OCI-M2 (cell line): ENCODE results near the gene HSPA12A.

Experiments used
- DNase-seq: peaks from one replicate; lab custom pipeline; 2025; ENCODE audit not compliant: unreplicated experiment; lab: John Stamatoyannopoulos, UW

The HSPA12A gene, protein sequence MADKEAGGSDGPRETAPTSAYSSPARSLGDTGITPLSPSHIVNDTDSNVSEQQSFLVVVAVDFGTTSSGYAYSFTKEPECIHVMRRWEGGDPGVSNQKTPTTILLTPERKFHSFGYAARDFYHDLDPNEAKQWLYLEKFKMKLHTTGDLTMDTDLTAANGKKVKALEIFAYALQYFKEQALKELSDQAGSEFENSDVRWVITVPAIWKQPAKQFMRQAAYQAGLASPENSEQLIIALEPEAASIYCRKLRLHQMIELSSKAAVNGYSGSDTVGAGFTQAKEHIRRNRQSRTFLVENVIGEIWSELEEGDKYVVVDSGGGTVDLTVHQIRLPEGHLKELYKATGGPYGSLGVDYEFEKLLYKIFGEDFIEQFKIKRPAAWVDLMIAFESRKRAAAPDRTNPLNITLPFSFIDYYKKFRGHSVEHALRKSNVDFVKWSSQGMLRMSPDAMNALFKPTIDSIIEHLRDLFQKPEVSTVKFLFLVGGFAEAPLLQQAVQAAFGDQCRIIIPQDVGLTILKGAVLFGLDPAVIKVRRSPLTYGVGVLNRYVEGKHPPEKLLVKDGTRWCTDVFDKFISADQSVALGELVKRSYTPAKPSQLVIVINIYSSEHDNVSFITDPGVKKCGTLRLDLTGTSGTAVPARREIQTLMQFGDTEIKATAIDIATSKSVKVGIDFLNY

DNA sequence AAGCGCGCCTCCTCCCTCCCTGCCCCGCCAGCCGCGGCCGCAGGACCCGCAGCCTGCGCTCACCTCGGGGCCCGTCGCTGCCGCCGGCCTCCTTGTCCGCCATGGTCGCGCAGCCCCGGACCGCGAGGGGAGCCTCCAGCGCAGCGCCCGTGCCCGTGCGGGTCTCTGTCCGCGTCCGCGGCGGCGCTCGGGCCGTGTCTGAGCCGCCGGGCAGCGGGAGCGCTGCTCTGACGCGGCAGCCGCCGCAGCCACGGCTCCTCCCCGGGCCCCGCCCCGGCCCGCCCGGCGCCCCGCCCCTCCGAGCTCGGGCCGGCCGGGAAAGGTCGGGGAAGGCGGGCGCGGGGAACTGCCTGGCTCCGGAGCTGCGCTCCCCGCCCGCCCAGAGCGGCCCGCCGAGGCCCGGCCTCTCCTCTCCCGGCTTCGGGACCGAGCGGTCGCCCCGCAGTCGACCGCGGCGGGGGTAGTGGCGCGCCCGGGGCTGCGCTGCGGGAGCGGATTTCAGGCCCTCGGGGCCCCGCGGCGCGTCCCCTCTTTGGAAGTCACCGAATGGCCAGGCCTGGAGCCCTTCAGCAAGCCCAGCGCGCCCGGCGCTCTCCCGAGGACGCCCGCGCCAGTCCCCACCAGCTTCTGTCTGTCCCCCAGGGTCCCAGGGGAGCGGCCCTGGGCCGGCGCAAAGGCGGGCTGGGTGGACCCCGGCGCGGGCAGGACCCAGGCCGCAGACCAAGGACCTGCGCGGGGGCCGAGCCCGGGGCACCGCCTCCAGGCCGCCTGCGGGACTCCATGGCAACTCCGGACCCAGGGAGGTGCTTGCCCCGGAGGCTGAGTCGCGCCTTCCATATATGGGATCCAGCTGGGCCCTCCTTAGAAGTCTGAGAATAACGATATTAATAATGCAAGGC, at the start of gene HSPA12A:
Gene HSPA12A, minus strand, starts transcription at position 200 of the 899 bp plus-strand sequence. Its CDS starts 97 bp downstream, at position 103.
- DNase-seq = no peak

DNA sequence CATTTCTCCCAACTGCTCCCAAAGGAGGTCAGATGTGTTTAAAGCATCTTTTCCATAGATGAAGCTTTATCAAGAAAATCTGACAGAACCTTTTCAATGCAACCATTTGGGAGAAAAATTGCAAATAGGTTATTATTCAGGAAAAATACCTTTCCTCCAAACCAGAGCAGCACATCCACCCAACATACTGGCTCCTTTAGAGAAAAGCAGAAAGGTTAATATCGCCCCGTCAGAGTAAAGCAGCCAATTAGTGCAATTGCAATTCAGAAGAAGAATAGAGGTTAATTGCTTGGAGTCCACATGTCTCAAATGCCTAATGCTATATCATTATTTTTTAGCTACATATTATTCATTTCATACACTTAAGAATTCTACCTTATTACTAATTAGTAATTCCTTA, 48.9 kb upstream of the HSPA12A start:
- DNase-seq = no peak

DNA sequence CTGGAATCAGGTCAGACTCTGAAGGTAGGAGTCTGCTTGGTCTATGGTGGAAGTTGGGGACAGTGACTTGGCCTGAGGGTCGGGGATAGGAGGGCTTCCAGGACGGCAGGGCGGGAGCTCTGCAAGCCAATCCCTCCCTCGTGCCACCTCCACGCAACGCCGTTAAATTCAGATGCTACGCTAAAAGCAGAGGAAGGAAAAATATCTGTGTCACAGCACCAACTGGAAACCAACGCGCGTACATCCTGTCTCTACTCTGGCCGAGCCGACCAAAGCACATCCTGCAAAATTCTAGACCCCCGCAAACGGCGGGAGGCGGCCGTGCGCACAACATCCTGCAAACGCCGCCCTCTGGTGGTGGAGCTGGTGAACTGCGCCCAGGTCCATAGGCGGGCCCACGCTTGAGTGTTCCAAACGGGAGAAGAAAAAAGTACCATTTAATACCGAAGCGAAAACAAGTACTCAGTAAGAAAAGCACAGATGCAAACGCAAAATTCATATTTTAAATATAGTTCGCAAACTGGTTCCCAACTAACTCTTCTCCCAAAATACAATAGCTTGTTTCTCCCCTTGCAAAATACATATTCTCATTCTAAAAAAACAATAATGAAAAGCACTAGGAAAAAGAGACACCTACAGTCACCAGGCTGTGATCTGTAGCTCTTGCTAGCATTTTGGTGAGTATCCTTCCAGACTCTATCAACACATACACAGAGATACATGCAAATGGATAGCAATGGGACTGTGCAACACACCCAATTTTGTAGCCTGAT, 45.7 kb upstream of the HSPA12A start:
- DNase-seq = no peak

DNA sequence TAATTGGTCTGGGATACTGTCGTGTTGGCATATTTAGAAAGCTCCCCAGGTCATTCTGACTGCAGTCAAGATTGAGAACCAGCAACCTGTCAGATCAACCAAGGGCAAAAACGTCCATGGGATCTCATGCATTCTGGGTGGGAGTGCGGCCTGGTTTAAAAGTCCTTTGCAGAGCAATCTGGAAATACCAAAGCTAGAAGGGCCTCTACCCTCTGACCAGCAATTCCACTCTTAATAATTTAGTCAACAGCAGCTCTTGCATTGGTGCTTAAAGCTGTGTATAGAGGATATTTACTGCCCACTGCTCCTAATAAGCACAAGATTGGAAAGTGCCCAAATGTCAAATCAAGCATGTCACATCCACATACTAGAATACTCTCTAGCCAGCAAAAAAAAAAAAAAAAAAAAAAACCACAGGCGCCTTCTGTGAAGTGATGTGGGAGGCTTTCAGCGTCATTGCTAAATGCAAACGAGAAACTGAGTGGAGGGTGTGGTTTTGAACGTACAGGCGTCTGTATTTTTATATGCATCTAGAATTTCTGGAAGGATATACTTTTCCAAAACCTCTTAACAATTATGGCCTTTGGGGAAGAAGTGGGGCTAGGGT, 44.8 kb upstream of the HSPA12A start:
- DNase-seq = no peak

DNA sequence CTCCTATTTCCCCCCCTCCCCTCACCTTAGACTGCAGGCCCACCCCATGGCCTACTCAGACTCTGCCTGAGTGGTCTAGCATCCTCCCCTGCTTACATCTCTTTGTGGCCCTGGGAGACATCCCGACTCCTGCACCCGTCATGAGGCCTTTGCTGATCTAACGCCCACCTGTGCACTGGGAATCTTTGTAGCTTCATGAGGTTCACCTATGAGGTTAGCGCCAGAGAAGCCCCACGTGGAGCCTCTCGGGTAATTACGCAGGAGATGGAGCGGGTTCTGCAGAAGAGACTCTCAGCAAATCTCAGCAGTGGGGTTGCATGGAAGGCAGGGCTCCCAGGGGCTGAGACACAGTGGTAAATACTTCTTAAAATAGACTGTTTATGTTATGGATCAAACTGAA, 43.5 kb upstream of the HSPA12A start:
- DNase-seq = no peak

DNA sequence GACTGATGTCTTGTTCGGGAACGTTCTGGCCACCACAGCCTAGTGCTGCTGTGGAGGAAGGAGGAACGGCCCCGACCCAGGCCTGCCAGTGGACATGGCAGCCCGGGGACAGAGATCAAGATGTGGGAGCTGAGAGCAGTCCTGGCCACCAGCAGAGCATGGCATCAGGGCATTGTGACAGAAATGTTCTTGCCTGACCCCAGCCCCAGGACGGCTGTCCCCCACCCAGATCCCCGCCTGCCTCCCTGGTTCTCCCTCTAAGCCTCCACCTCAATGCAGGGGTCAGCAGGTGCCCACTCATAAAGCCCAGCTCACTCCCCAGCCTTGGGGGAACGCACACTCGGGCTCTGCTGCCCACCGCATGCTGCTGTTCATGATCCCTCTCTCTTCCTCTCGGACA, 42.9 kb upstream of the HSPA12A start:
- DNase-seq = no peak

DNA sequence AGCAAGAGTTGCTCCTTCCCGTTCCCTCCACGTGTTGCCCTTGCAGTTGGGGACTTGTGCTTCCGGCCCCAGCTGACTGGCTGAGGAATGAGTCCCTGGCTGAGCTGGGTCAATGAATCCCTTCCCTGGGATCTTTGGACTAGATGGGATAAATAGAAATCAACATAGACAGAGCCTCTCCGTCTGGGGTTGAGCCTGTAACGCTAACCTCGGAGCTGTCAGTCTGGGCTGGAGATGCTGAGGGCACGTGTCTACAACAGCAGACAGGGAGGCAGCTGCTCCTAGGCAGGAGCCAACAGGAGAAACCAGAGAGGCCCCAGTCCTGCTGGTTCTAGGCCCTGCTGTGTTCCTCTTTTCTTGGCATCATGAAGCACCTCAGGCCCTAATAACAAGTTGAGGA, 42.3 kb upstream of the HSPA12A start:
- no peak for DNase-seq

DNA sequence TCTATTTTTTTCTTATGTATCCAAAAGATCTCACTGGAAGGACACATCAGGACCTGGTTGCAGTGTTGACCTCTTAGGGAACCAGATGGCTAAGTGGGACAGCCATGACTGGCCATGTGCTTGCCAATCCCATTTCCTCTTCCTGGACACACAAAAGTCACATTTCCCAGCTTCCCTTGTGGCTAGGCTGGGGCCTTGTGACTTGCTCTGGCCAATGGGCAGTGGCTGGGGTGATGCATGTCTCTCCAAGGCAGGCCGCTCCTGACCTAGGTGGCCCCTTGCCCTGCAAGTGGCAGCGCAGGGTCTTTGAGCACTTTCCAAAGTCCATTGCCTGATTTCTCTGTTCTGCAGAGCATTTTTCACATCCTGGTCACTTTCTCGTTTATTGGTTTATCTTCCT, 41.7 kb upstream of the HSPA12A start:
- no peak for DNase-seq

DNA sequence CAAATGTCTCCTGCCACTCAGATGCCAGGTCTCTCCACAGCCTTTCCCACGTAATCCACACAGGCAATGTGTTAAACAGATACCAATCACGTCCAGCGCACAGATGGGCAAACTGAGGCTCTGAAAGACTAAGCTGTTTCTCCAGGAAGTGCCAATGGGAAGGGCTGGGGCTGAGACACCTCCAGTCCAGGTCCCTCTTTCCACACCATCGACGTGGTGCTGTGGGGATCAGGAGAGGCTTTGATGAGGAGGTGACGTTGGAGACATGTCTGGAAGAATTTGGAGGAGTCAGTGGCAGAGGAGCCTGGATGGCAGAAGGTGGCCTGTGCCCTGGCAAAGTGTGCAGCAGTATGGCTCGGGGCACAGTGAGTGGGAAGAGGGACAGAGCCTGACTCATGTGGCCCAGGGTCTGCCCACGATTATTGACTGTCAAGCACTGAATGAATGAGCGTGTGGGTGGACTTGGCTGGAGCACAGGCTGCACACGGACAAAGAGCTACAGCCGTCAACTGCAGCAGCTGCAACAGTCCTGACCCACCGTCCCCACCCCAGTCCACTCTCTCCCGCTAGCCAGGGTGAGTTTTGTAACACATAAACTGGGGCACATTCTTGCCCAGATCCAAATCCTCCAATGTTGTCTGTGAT, 40.8 kb upstream of the HSPA12A start:
- no peak for DNase-seq

DNA sequence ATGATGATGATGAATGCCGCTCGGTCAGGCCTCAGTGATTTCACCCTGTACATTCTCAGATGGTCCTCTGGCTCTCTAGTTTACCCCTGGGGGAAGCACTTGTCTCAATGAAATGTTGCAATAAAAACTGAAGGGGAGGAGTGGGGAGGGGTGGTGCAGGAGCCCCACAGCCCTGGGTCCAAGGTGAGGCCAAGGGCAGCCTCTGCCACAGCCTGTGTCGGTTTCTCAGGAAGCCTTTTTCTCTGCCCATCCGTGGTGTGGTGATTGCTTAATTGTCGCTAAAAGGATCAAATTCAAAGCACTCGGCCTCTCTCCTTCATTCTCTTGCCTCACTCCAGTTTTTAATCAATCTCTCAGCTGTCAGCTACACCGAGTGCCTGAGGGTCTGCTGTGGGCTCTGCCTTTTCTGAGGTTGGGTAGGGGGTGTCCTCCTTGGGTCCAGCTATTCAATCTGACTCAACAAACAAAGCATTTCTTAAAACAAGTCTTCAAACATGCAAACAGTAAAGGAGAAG, 39.1 kb upstream of the HSPA12A start:
- DNase-seq = no peak

DNA sequence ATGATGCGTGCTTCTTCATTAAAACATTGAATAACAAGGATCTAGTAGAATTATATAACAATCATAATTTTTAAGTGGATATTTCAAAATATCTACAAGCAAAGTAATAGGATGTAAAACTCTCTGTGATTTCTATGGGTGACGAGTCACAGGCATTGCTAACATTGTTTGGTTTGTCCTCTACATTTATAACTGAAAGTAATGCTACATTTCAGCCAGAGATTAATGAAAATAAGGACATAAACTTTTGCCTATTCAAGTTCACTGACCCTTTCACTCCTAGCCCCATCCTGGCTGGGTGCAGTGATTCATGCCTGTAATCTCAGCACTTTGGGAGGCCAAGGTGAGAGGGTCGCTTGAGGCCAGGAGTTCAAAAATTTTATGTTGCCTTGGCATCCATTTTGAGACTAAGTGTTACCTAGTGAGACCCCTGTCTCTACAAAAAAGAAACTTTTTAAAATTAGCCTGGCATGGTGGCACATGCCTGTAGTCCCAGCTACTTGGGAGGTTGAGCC, 38.4 kb upstream of the HSPA12A start:
- no peak for DNase-seq

DNA sequence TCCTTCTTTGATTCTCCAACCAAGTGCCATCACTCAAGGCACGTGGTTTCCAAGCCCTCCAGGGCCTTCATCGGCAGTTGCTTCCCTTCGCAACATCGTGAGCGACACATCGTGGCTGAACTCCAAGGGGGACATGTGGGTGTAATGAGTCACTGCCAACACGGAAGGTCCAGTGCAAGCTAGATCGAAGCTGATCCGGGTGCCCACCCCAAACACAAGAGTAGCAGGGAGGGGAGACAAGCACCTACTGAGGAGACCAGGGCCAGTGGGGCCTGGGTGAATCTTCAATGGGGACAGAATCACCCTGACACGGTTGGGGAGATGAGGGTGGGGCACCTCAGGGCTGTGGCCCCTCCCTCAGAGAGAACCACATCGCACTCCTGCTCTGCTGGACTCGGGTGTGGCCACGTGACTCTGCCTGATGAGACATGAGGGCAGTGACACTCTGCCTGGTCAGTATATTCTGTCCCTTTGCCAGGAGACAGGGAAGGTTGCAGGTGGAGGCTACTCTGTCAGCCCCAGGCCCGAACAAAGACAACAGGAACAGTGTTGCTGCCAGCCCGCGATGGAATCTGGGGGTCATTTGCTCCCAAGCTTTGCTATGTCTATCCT, 36.8 kb upstream of the HSPA12A start:
- DNase-seq = no peak

DNA sequence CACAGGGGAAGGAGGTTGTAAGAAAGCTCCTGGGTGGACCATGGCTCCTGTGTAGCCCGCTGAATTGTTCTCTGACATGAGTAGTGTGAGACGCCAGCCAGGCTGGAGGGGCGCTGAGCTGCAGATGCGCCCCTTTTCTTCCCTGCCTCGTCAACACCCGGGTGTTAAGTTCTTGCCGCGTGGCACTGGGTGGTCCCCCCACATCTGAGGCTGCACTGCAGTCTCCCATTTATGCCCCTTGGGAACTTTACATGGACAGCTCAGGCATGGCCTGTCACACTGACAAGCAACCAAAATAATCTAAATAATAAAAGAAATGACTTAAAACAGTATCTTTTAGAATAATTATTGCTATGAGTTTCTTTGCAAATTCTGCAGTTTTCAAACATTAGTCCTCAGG, 34.6 kb upstream of the HSPA12A start:
- no peak for DNase-seq

DNA sequence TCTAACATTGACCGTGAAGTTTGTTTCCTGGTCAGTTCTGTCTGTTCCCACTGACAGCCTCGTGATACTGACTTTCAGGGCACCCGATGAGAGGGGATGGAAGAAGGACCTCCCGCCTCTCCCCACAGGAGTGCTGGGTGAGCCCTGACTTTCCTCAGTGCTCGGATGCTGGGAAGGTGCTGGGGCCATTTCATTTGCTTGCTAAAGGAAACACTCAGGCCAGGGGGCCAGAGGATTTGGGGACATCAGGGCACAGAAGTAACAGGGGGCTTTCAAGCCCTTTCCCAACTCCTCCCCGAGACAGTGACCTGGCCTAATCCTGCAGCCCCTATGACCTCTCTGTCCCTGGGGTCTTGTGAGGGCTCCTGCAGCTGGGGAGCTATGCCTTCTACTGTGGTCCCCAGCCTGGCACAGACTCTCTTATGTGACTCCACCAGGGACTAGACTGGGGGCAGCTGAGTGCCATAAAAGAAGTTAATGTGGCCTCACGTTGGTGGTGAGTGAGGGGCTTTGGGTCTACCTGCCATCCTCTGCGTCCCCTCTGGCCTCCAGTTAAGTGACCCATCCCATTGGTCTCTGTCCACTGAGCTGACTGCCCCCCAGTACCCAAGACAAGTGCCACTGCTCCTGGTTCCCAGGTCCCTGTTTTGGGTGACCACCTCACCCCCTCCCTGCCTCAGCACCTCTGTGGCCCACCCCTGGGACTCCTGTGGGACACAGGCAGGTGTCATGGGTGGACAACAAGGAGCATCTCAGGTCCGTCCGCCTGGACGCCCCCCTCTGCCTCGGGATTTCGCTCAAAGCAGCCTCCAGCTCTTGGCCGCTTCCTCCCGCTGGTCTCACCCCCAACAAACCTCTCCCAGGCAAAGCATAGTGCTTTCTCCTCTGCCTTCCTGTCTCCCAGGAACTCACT, 33.4 kb upstream of the HSPA12A start:
- no peak for DNase-seq

DNA sequence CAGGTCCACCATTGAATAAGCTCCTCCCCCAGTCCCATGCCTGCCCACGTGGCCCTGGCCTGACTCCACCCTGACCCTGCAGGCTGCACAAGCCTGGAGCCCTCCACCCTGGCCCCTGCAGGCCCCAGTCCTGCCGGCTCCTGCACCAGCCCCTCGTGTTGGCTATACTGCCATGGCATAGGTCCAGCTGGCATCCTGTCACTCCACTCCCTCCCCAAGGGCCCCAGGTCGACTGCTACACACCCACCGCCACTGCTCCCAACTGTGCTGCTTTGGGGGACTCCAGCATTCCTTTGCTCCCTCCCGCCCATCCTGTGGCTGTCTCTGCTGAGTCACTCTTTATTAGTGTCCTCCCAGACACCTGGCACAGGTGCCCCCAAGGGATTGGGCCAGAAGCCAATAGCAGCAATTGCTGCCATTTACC, 32.4 kb upstream of the HSPA12A start:
- DNase-seq = no peak

DNA sequence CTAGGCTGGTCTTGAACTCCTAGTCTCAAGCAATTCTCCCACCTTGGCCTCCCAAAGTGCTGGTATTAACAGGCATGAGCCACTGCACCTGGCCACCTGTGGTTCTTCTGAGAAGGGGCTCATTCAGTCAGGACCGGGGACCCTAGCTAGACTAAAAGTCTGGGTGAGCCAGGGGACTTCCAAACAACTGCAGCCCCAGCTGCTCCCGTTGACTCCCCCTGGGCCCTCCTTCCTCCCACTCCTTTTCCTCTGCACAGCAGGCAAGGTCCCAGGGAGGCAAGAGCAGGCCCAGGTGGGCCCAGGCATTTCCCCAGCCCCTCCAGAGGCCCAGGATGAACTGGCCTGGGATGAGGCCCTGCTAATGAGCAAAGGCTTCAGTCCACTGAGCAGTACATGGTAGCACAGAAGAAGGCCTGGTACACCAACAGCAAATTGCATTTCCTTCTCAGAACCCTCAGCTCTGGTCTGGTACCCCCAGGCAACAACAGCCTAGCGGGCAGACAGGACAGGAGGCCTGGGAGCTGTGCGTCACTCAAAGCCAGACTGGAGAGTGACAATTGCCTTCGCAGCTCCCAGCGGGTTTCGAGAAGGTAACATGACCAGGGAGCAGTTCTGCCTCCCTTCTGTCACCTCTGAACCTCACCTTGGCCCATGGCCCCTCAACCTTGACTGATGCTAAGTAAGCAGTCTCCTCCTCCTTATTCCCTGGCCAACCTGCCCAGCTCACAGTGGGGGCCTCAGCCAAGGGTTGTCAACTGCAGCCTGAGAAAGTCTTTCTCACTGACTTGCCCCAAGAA, 30.7 kb upstream of the HSPA12A start:
- no peak for DNase-seq

DNA sequence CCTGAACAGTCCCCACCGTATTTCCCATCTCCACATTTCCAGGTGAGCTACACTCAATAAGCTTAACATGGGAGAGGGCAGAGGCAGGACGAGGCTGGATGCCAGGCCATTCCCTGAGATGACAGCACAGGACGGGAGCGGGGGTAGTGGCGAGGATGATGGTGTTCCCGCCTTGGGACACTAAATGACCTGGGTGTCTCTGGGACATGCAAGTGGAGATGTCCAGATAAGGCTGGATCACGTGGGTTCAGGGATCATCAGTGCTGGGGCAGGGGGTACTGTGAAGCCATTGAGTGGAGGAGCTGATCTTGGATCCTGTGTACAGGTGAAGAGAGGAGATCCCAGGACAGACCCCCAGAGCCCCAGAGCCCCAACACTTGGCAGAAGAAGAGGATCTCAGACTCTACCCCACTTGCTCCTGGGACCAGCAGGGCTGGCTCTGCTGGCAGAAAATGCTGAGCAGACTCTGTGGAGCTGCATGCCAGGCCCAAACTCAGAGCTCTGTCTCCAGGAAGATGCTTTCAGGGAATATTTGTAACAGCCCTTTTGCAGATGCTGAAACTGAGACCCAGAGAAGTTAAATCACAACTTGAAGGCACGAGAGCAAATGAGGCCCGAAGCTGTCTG, 29.7 kb upstream of the HSPA12A start:
- no peak for DNase-seq
